GM18517 (cell line): Measurements from ENCODE around the gene GHSR.

ENCODE experiments used
- ATAC-seq: cut with Tn5 transposase; IDR thresholded peaks from one replicate; pipeline ENCODE4 v1.9.1; 2021; ENCODE audit warnings: mild to moderate bottlenecking, moderate library complexity; ENCODE audit not compliant: unreplicated experiment

Gene GHSR

GRCh38 chr3:172441581-172441980, 6.7 kb downstream of the GHSR start:
- no peak for ATAC-seq

GRCh38 chr3:172438186-172438585, 10.1 kb downstream of the GHSR start:
- ATAC-seq, result no peak

GRCh38 chr3:172437713-172438112, 10.5 kb downstream of the GHSR start:
- no peak for ATAC-seq

GRCh38 chr3:172415323-172415722, 32.9 kb downstream of the GHSR start:
- no peak for ATAC-seq

- ATAC-seq, result no peak
Observed at GRCh38 chr3:172411478-172411947, 36.7 kb downstream of the GHSR start.

- no peak for ATAC-seq
Observed at GRCh38 chr3:172410702-172411477, 37.4 kb downstream of the GHSR start.

GRCh38 chr3:172407872-172408271, 40.4 kb downstream of the GHSR start:
- no peak for ATAC-seq

GRCh38 chr3:172405914-172406313, 42.3 kb downstream of the GHSR start:
- no peak for ATAC-seq

- no peak for ATAC-seq
Observed at GRCh38 chr3:172404237-172404962, 43.9 kb downstream of the GHSR start.

- ATAC-seq, result no peak
Observed at GRCh38 chr3:172402892-172403643, 45.2 kb downstream of the GHSR start.

- no peak for ATAC-seq
Observed at GRCh38 chr3:172402090-172402489, 46.2 kb downstream of the GHSR start.

- ATAC-seq, result no peak
Observed at GRCh38 chr3:172398484-172398883, 49.8 kb downstream of the GHSR start.

- no peak for ATAC-seq
Observed at GRCh38 chr3:172397716-172398405, 50.4 kb downstream of the GHSR start.

GRCh38 chr3:172396400-172396799, 51.9 kb downstream of the GHSR start:
- no peak for ATAC-seq

GRCh38 chr3:172394692-172395091, 53.6 kb downstream of the GHSR start:
- no peak for ATAC-seq
